Liver (tissue), 9 donors: ENCODE measurements around the gene MCM10. TPM values are rescaled to one million over a fixed set of nuclear protein-coding genes. Genes with fewer than 3 reads are reported as not detected.
A peak's percentile ranks its signal among the peaks of the same experiment; 100 is the strongest.

ENCODE experiments used
- DNase-seq: peaks from one replicate; pipeline ENCODE4 v3.0.0-alpha.2; 2017; ENCODE audit warnings: low spot score
- H3K27ac ChIP-seq, 2 donors: one replicate each; pipeline ENCODE4 v1.7.0; 2013; ENCODE audit warnings: inconsistent platforms in 2 of 2, low read length in 2 of 2, control low read depth in 1 of 2, low read depth in 1 of 2, mild to moderate bottlenecking in 1 of 2
- H3K27me3 ChIP-seq, 4 donors: one replicate each; pipeline versions ENCODE4 v1.6.1 to v1.7.0; 2013; ENCODE audit warnings: low read length in 3 of 4, inconsistent platforms in 1 of 4, mild to moderate bottlenecking in 1 of 4, moderate library complexity in 1 of 4; ENCODE audit not compliant: control insufficient read depth in 4 of 4, insufficient read depth in 4 of 4
- H3K36me3 ChIP-seq, 4 donors: one replicate each; pipeline versions ENCODE4 v1.6.1 to v1.7.0; 2013; ENCODE audit warnings: low read length in 3 of 4, mild to moderate bottlenecking in 3 of 4, low read depth in 1 of 4, moderate library complexity in 1 of 4; ENCODE audit not compliant: control insufficient read depth in 4 of 4, insufficient read depth in 3 of 4
- H3K4me1 ChIP-seq, 4 donors: one replicate each; pipeline versions ENCODE4 v1.6.1 to v1.7.0; 2013; ENCODE audit warnings: low read length in 3 of 4, mild to moderate bottlenecking in 3 of 4, moderate library complexity in 1 of 4; ENCODE audit not compliant: control insufficient read depth in 4 of 4, insufficient read depth in 4 of 4
- H3K4me3 ChIP-seq, 3 donors: one replicate each; pipeline versions ENCODE4 v1.6.1 to v1.7.0; 2013; ENCODE audit warnings: low read length in 3 of 3, control low read depth in 1 of 3, low read depth in 1 of 3, mild to moderate bottlenecking in 1 of 3
- H3K9ac ChIP-seq, 2 donors: one replicate each; pipeline ENCODE4 v1.7.0; 2013; ENCODE audit warnings: low read length in 2 of 2, mild to moderate bottlenecking in 2 of 2, moderate library complexity in 2 of 2, control low read depth in 1 of 2, low read depth in 1 of 2
- H3K9me3 ChIP-seq, 4 donors: one replicate each; pipeline versions ENCODE4 v1.6.1 to v1.7.0; 2013; ENCODE audit warnings: low read length in 3 of 4; ENCODE audit not compliant: control insufficient read depth in 4 of 4
- EGR1 ChIP-seq, 2 donors: IDR thresholded peaks; 2 replicates each; pipeline ENCODE4 v1.6.1; 2016 to 2018; ENCODE audit warnings: antibody characterized with exemption in 2 of 2, low read depth in 2 of 2
- FOXA1 ChIP-seq: IDR thresholded peaks from 2 replicates; pipeline ENCODE4 v1.6.1; 2016; ENCODE audit warnings: antibody characterized with exemption
- GABPA ChIP-seq, 2 donors: IDR thresholded peaks in 1 of 2; conservative IDR thresholded peaks in 1 of 2; 2 replicates each; pipeline ENCODE4 v1.6.1; 2016; ENCODE audit warnings: antibody characterized with exemption in 2 of 2, mild to moderate bottlenecking in 1 of 2, moderate library complexity in 1 of 2
- HNF4A ChIP-seq, 2 donors: conservative IDR thresholded peaks; 2 replicates each; pipeline ENCODE4 v1.6.1; 2016; ENCODE audit warnings: antibody characterized with exemption in 2 of 2, mild to moderate bottlenecking in 2 of 2
- HNF4G ChIP-seq: IDR thresholded peaks from 2 replicates; pipeline ENCODE4 v1.6.1; 2016; ENCODE audit warnings: antibody characterized with exemption
- JUND ChIP-seq, 2 donors: IDR thresholded peaks; 2 replicates each; pipeline ENCODE4 v1.6.1; 2016; ENCODE audit warnings: antibody characterized with exemption in 2 of 2
- NR2F2 ChIP-seq: IDR thresholded peaks from 2 replicates; pipeline ENCODE4 v1.6.1; 2016; ENCODE audit warnings: antibody characterized with exemption
- RAD21 ChIP-seq, 2 donors: IDR thresholded peaks; 2 replicates each; pipeline ENCODE4 v1.6.1; 2016; ENCODE audit warnings: antibody characterized with exemption in 2 of 2, mild to moderate bottlenecking in 2 of 2
- RXRA ChIP-seq, 2 donors: IDR thresholded peaks; 2 replicates each; pipeline ENCODE4 v1.6.1; 2017 to 2018; ENCODE audit warnings: antibody characterized with exemption in 2 of 2, mild to moderate bottlenecking in 1 of 2
- SP1 ChIP-seq: IDR thresholded peaks from 2 replicates; pipeline ENCODE4 v1.6.1; 2018; ENCODE audit warnings: antibody characterized with exemption, mild to moderate bottlenecking
- WGBS: extraction: QIAGEN DNeasy Blood & Tissue Kit; methylation state at CpG from one replicate; pipeline ENCODE4 v1.1.7; 2013; 5-methylcytosine and 5-hydroxymethylcytosine counted together
- polyA plus RNA-seq, 2 donors: library from polyadenylated mRNA; stranded (reverse) in 1 of 2; unstranded in 1 of 2; fragments of 200-250 nt in 1 of 2; fragments of >200 nt in 1 of 2; fragmentation: Nextera tagmentation in 1 of 2; extraction: Ambion mirVana in 1 of 2; gene quantifications; one replicate each; pipeline versions ENCODE4 v1.2.1 to v1.2.3, GENCODE V29; 2013 to 2015
- total RNA-seq, 2 donors: library from RNA; depleted of rRNA; stranded (reverse); fragments of >200 nt; gene quantifications; one replicate each; pipeline ENCODE4 v1.2.3, GENCODE V29; 2014
- TF ChIP-seq, protein P1 (sequence below): IDR thresholded peaks from 2 replicates; pipeline ENCODE4 v1.6.1; 2016; ENCODE audit warnings: antibody characterized with exemption
- TF ChIP-seq, protein P2 (sequence below): IDR thresholded peaks from 2 replicates; pipeline ENCODE4 v1.6.1; 2016; ENCODE audit warnings: antibody characterized with exemption
- TF ChIP-seq, protein P3 (sequence below): IDR thresholded peaks from 2 replicates; pipeline ENCODE4 v1.6.1; 2016; ENCODE audit warnings: antibody characterized with exemption
- TF ChIP-seq, protein P4 (sequence below): IDR thresholded peaks from 2 replicates; pipeline ENCODE4 v1.6.1; 2016; ENCODE audit warnings: antibody characterized with exemption, mild to moderate bottlenecking
- donor health status: healthy.
- donor health status: healthy.
- donor health status: healthy.
- donor health status: healthy.
- donor health status: healthy.

Gene MCM10
- total and polyA plus RNA-seq, 4 donors = under 0.01 to 10.0 (median 0.34) TPM

DNA sequence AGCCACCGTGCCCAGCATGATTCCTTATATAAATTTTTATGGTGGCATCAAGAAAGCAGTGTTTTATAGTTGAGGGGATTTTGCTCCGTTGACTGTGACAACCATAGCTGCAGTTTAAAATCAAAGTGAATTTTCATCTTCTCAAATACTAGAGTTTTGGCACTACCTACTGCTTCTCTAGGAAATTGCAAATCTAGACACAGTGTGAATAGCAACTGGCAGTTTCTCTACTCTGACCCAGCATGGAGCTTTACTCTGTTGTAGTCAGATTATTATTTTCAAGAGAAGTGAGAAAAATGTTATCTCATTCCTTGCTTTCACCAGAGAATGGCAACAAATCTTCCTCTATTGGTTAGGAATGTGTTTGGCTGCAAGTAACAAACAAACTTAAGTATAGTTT, 22.9 kb downstream of the MCM10 start:
- Histone ChIP-seq H3K27me3 (no peaks in the 10 kb centered on the region), H3K36me3 (no peaks in the 10 kb centered on the region), H3K4me3 (no peak overlapping the region), H3K9ac (no peak overlapping the region), H3K27ac (no peak overlapping the region), H3K9me3 (no peaks in the 10 kb centered on the region), H3K4me1 (peaks cover 0 to 2% (median 0%) of the 10 kb centered on the region in 4 donors)
- TF ChIP-seq, protein P1, sequence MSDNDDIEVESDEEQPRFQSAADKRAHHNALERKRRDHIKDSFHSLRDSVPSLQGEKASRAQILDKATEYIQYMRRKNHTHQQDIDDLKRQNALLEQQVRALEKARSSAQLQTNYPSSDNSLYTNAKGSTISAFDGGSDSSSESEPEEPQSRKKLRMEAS = no peak
- TF ChIP-seq, protein P2, sequence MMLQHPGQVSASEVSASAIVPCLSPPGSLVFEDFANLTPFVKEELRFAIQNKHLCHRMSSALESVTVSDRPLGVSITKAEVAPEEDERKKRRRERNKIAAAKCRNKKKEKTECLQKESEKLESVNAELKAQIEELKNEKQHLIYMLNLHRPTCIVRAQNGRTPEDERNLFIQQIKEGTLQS = no peak
- TF ChIP-seq FOXA1 (no peak), EGR1 (IDR thresholded peaks at IDR 0.05; ENCODE audit: low read depth in 2 of 2) (no peak), NR2F2 (no peak), HNF4G (no peak), RAD21 (IDR thresholded peaks at IDR 0.05) (no peak), GABPA (IDR thresholded peaks at IDR 0.05 in 1 of 2, conservative IDR thresholded peaks at IDR 0.05 in 1 of 2) (no peak), JUND (IDR thresholded peaks at IDR 0.05) (no peak)
- TF ChIP-seq, protein P3, sequence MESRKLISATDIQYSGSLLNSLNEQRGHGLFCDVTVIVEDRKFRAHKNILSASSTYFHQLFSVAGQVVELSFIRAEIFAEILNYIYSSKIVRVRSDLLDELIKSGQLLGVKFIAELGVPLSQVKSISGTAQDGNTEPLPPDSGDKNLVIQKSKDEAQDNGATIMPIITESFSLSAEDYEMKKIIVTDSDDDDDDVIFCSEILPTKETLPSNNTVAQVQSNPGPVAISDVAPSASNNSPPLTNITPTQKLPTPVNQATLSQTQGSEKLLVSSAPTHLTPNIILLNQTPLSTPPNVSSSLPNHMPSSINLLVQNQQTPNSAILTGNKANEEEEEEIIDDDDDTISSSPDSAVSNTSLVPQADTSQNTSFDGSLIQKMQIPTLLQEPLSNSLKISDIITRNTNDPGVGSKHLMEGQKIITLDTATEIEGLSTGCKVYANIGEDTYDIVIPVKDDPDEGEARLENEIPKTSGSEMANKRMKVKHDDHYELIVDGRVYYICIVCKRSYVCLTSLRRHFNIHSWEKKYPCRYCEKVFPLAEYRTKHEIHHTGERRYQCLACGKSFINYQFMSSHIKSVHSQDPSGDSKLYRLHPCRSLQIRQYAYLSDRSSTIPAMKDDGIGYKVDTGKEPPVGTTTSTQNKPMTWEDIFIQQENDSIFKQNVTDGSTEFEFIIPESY = no peak
- TF ChIP-seq, protein P4, sequence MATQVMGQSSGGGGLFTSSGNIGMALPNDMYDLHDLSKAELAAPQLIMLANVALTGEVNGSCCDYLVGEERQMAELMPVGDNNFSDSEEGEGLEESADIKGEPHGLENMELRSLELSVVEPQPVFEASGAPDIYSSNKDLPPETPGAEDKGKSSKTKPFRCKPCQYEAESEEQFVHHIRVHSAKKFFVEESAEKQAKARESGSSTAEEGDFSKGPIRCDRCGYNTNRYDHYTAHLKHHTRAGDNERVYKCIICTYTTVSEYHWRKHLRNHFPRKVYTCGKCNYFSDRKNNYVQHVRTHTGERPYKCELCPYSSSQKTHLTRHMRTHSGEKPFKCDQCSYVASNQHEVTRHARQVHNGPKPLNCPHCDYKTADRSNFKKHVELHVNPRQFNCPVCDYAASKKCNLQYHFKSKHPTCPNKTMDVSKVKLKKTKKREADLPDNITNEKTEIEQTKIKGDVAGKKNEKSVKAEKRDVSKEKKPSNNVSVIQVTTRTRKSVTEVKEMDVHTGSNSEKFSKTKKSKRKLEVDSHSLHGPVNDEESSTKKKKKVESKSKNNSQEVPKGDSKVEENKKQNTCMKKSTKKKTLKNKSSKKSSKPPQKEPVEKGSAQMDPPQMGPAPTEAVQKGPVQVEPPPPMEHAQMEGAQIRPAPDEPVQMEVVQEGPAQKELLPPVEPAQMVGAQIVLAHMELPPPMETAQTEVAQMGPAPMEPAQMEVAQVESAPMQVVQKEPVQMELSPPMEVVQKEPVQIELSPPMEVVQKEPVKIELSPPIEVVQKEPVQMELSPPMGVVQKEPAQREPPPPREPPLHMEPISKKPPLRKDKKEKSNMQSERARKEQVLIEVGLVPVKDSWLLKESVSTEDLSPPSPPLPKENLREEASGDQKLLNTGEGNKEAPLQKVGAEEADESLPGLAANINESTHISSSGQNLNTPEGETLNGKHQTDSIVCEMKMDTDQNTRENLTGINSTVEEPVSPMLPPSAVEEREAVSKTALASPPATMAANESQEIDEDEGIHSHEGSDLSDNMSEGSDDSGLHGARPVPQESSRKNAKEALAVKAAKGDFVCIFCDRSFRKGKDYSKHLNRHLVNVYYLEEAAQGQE = no peak
- DNase-seq = no peak
- WGBS = 68% methylated on average over 2 of the region's 2 CpGs

DNA sequence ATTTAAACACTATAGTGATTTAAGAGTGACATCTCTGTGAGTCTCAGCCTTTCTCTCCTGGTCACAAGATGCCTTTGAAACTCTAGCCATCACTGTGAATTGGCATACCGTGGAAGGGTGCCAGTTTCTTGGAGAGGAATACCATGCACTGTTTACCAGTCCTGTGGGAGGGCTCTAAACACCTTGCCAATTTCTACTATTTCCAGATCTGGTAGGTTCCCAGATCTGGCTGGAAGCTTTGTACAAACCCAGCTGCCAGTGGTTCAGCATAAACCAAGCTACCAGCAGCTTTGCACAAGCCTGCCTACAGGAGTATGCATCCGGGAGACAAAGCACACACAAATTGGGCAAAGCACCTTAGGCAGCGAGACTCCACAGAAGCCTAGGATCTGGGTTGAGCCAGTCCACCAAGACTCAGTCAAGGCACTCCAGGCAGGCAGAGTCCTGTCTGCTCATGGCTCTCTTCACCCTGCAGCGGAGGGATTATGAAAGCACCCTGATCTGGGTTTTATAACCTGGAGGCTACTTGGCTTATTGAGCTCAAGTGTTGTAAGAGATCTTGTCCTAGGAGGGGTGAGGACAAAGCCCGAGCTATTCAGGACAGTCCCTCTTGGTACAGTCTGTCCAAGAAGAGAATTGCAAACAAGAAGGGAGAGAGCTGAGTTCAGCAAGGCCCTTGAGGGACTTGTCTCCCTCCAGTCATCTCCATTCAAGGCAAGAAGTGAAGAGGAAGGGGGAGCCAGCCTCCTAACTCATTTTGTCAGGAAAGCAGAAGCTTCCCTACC, 23.6 kb downstream of the MCM10 start:
- H3K27me3 ChIP-seq = no peaks in the 10 kb centered on the region
- no peak for DNase-seq
- peak; percentile 31 for TF ChIP-seq SP1
- TF ChIP-seq, protein P1 = no peak
- TF ChIP-seq RXRA (IDR thresholded peaks at IDR 0.05) = peak in 1 of 2 donors; percentile 6
- no peak for TF ChIP-seq RAD21 (IDR thresholded peaks at IDR 0.05)
- TF ChIP-seq HNF4A (conservative IDR thresholded peaks at IDR 0.05) = peak; percentile 11 to 15
- no peaks in the 10 kb centered on the region for H3K36me3 ChIP-seq
- H3K9me3 ChIP-seq = no peaks in the 10 kb centered on the region
- peaks cover 0 to 2% (median 0%) of the 10 kb centered on the region in 4 donors for H3K4me1 ChIP-seq
- no peak overlapping the region for H3K9ac ChIP-seq
- H3K4me3 ChIP-seq = no peak overlapping the region
- no peak overlapping the region for H3K27ac ChIP-seq
- WGBS = 55% methylated on average over 5 of the region's 5 CpGs
